Stimulated activated naive CD8-positive, alpha-beta T cell treated with anti-CD3 and anti-CD28 coated beads, Interleukin-15, Interleukin-2, amounts not matched to agents 100 U/mL and 50 U/mL, for 24 hours (primary cell): Measurements from ENCODE around the gene TFEB.

Source experiments
- ATAC-seq: fragments of 150-1000 bp; cut with Tn5 transposase; one replicate; pipeline ENCODE4 v1.10.0; 2021
- DNase-seq: peaks from one replicate; pipeline ENCODE4 v3.0.0; 2021

TFEB gene

DNA sequence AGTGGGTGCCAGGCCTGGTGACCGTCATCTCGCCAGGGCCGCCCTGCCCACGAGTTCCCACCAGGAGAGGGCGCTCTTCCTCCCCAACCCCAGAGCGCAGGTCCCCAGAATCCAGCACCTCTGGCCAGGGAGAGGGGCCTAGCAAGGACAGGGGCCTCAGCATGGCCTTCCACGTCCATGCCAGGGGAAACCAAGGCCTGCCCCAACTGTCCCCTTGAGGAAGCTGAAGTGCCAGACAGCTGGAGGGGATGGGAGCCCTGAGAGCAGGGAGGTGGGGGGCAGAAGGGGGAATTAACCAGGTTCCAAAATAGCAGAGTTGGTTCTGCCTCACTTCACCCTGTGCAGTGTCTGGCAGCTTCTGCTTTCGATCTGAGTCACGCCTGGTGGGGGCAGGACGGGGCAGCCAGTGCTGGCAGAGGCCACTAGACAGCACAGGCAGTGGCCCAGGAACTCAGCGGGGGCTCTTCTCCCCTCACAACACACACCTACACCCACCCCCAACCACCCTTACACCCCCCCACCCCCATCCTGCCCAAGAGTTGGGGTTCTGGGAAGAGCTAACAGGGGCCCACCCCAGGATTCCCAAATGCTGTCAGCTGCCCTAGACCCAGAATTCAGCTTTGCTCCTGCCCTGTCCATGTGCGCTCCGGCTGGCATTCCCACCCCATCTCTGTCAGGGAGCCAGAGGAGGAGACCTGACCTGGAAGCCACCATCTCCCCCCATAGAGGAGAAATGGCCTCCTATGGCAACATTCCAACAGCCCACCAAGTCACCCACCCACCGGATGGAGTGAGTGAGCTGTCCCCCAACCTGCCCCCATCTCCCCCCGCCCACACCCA lies 29.2 kb downstream of the TFEB start:
- peak; percentile 93 for ATAC-seq
- DNase-seq, result peak; percentile 88

- no peak for ATAC-seq
- DNase-seq, result no peak
Observed at GRCh38 chr6:41705311-41705995, 30.0 kb downstream of the TFEB start.

DNA sequence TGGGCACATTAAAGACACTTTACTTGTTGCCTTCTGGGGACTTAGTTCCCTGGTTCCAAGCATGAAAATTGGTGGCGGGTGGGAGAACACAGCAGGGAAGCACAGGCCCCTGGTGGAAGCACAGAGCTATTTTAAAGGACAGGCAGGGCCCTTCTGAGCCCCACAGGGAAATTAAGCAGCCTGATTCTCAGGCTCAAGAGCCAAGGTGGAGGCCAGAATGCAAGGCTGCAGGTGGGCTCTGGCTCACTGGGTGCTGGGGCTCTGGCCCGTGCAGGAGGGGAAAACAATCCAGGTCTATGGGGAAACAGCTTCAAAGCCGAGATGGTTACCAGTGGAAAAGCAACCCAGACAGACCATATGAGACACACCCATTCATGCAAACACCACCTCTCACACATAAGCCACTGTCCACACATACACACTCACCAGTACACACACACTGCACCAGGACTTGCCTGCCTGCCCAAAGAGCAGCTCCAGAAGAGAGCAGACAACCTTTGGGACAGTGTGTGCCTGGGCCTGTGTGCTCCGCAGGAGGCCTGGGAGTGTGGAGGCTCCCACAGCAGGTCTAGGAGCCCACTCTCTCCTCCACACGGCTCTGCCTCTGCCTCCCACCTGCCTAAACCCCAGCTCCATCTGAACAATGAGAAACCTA lies 30.6 kb downstream of the TFEB start:
- no peak for DNase-seq
- no peak for ATAC-seq

GRCh38 chr6:41704028-41704427 lies 31.4 kb downstream of the TFEB start:
- ATAC-seq (no peak), DNase-seq (no peak)

- ATAC-seq, result no peak
Observed at GRCh38 chr6:41702771-41703494, 32.5 kb downstream of the TFEB start.

GRCh38 chr6:41702089-41702745 lies 33.2 kb downstream of the TFEB start:
- DNase-seq, result no peak
- ATAC-seq, result no peak

More at GRCh38 chr6:41702771-41703494, 32.5 kb downstream of the TFEB start:
- no peak for DNase-seq

- DNase-seq, result no peak
- no peak for ATAC-seq
Observed at GRCh38 chr6:41700463-41701347, 34.7 kb downstream of the TFEB start.

DNA sequence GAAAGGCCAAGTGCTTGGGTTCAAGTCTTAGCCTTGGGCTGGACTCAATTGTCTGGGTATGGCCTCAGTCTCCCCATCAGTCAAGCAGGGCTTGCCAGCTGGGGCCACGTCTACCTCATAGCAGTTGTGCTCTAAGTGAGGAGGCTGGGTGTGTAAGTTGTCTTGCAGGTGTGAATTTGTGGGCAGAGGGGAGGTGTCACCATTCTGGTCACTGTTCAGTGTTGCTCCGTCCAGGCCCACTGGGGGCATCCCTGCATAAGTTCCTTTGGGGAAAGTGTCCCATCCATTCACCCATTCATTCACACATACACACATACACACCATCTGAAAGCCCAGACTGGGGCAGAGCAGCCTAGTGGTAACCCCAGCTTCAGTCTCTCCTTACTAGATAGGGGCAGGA lies 36.3 kb downstream of the TFEB start:
- no peak for DNase-seq
- no peak for ATAC-seq

DNA sequence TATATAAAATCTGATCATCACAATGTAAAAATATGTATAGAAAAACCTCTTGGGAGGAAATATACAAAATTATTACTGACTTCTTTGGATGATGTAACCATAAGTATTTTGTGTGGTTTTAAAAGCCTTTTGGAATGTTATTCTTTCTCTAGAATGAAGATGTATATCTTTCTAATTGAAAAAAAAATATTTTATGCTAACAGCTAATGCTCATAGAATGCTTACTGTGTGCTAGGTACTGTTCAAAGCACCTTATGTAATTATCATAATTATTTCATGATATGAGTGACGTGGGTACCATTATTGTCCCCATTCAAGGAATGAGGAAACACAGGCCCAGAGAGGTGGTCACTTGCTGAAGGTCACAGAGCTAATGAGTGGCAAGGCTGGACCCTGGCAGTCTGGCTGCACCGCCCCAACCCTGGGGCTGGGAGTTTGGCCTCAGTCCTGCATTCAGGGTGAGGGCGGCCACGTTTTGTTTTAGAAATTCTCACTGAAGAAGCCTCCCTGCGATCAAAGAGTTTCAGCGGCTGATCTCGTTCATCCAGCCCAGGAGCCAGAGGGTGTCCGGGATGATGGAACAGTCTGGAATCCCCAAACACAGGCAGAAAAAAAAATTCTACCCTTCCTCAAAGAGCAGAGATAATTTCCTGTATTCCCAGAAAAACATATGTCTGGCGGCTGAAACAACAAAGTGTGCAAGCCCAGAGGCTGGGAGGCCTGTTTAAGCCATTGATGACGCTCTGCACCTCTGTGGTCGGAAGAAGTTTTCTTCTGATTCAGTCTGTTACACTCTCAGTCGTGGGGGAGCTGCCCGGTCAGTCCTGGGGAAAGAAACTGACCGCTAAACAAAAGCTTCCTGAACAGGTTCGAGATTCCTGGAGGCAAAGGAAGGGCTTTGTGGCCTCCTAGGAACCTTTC lies 37.3 kb downstream of the TFEB start:
- ATAC-seq (no peak), DNase-seq (no peak)

DNA sequence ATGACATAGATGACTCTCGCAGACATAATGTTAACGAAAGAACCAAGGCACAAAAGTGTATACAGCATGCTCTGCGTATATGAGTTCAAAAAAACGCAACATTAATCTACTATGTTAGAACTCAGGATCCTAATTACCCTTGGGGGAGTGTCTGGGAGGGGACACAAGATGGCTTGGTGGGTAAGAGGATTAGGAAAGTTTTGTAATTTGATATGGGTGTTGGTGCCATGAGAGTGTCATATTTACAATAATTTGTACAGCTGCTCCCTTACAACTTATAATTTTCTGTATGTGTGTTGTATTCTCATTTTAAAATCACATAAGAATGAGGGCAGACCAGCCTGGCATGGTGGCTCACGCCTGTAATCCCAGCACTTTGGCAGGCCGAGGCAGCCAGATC lies 38.6 kb downstream of the TFEB start:
- ATAC-seq (no peak), DNase-seq (no peak)

GRCh38 chr6:41695825-41696224 lies 39.6 kb downstream of the TFEB start:
- no peak for ATAC-seq
- no peak for DNase-seq

DNA sequence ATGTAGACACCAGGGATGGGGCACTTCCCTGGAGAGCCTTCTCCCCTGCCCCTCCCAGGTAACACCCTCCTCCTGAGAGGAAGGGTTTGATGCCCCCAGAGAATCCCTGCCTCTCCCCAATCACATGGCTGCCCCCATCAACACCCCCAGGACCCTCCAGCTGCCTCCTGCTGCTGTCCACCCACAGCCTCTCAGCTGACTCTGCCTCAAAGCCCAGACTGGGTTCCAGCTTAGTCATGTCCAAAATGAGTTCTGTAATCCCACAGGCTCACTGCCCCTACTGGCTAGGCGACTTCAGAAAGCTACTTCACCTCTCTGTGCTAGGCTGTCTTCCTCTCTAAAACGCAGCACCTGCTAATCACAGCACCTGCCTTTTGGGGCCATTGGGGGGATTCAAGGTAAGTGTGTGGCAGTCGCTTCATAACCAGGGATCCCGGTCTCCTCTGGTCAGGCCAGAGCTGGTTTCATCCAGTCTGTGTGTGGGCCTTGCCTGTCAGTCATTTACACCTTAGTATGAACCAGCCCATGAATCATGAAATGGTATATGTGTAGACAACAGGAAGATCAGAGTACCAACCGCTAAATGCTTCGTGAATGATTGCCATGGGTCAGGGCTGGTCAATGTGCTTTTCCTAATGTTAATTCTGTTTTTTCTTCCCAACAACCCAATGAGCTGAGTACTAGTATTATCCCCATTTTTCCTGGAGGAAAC lies 40.4 kb downstream of the TFEB start:
- ATAC-seq (no peak), DNase-seq (no peak)

DNA sequence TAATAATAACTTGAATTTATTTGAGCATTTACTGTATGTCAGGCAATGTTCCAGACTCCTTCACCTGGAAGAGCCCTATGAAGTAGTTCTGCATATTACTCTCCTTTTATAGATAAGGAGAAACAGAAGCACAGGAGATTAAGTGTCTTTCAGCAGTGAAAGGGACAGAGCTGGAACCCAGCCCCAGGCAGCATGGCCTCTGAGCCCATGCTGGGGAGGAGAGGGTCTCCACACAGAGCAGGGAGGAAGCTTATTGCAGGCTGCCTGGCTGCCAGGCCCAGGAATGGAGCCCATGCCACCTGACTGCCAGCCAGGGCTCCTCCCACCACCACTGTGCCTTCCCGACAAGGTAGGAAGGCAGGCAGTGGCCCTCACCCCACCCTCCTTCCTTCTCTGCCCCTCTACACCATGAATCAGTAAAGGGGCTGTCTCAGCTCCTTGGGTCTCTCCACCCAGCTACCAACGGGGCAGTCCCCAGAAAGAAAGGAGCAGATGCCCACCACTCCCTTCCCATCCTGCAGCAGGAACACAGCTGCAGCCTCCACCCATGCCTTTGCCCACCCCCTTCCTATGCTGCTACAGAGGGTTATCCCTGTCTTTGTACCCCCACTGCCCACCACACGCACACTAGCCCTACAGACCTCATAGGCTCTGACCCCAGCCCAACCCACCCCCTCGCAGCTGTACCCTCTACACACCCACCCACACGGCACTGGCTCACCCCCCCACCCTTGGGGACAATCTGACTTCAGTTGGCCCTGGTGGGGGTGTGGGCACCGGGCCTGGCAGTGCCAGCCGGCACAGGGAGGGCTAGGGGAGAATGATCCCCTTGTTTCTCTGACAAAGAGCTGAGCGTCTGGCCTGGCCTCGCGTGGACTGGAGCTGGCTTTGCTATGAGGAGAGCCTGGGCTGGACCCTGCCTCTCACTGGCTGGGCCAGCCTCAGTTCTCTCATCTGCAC lies 41.8 kb downstream of the TFEB start:
- no peak for DNase-seq
- ATAC-seq, result no peak

DNA sequence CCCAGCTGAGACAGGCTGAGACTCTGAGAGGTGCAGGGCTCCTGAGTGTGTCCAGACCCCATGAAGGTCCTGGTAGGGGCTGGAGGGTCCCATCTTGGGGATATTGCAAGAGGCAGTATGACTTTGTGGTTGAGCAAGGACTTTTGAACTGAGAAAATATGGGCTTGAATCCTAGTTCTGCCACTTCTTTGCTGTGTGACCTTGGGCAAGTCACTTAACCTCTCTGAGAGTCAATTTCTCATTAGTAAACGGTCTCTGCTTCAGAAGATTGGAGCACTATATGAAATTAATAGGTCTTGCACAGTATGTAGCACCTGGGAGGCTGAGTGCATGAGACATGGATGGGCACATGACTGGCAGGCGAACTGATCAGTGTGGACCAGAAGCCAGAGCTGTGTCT lies 42.7 kb downstream of the TFEB start:
- no peak for DNase-seq
- ATAC-seq, result no peak

DNA sequence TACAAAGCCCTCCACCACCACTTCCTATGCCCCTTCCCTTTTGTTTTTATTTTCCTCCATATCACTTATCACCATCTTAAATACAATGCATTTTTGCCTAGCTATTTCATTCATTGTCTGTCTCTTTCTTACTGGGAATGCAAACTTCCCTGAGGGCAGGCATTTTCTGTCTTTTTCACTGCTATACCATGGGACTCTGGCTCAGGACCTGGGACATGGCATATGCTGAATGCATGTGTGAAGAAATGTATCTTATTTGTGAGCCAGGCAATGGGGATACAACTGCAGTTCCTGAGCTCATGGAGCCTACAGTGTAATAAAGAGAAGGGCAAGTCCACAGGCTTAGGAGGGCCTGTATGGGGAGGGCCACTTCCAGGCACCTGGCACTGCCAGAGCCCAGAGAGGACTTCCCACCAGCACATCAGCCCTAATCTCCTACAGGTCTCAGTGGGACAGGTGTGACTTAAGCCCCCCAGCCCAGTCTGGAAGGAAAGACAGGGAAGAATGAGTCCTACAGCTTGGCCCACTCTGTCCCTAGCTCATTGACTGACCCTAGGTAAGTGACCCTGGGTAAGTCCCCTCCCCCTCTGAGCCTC lies 43.2 kb downstream of the TFEB start:
- no peak for DNase-seq

DNA sequence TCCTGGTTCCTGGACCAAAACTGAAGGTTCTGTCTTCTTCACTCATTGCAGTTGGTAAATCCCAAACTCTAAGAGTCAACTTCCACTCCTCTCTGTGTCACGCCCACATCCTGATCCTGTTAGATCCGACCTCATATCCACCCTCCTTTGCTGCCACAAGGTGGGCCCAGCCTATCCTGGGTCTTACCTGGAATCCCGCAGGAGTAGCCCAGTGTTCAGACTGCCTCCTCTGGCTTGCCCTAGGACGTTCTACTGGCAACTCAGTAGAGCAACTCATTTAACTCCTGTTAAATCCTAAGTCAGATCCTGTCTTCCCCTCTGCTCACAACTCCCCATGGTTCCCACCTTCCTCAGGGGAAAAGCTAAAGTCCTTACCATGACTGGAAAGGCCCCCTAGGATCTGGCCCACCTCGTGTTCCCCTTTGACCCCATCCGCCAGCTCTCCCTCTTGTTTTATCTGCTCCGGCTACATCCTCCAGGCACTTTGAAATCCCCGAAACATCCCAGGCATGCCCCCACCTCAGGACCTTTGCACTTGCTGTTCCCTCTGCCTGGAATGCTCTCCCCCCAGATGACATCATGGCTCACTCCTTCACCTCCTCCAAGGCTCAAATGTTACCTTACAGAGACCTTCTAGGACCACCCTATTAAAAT lies 43.9 kb downstream of the TFEB start:
- ATAC-seq, result no peak
- DNase-seq, result no peak

More for the DNA sequence above, 43.2 kb downstream of the TFEB start:
- ATAC-seq, result no peak
